Measurements from ENCODE around the gene NOS3. TPM values are rescaled to one million over a fixed set of nuclear protein-coding genes. Genes with fewer than 3 reads are reported as not detected.

The NOS3 gene
- polyA plus RNA-seq, 1 donor from 2014 or later = not detected

DNA sequence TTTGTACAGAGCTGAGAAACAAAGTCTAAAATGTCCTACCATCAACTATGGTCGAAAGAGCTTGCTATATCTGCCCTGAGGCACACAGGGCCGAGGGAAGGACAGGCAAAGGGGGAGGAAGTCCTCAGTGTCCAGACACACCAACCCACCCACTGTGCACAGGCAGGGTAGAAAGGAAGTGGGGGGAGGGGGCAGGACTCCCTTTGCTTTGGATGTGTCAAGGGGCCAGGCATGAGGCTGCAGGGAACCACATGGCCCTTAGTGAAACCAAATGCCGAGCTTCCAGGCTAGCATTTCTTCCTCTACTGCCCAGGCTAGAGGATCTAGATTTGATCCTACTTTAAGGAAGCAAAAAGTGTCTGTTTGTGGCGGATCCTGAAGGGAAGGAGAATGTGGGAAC, 41.3 kb upstream of the NOS3 start:
- TF ChIP-seq TAF1 (IDR thresholded peaks at IDR 0.05; ENCODE audit: low read depth) (no peak), MXI1 (conservative IDR thresholded peaks at IDR 0.05; ENCODE audit: poor library complexity, severe bottlenecking) (no peak), SMC3 (conservative IDR thresholded peaks at IDR 0.05; ENCODE audit: poor library complexity) (no peak), REST (IDR thresholded peaks at IDR 0.05; ENCODE audit: borderline replicate concordance) (no peak), EP300 (conservative IDR thresholded peaks at IDR 0.05; ENCODE audit: poor library complexity, severe bottlenecking) (no peak), POLR2AphosphoS5 (IDR thresholded peaks at IDR 0.05) (no peak), CTCF (IDR thresholded peaks at IDR 0.05; ENCODE audit: poor library complexity, severe bottlenecking) (no peak), RAD21 (conservative IDR thresholded peaks at IDR 0.05) (no peak), EZH2 (IDR thresholded peaks at IDR 0.05; ENCODE audit: borderline replicate concordance, insufficient read depth, low read length, poor library complexity, severe bottlenecking) (no peak)
- peaks cover 8% of the 10 kb centered on the region for H3K36me3 ChIP-seq (ENCODE audit: insufficient read depth, low read length)
- H3K27me3 ChIP-seq (ENCODE audit: insufficient read depth, low read depth, low read length) = no peaks in the 10 kb centered on the region
- no peaks in the 10 kb centered on the region for H3F3A ChIP-seq (ENCODE audit: insufficient read depth, low read length, poor library complexity, severe bottlenecking)
- H3K79me2 ChIP-seq (replicated peaks; ENCODE audit: insufficient read depth, low read length) = no peaks in the 10 kb centered on the region
- H4K20me1 ChIP-seq (ENCODE audit: insufficient read depth) = no peaks in the 10 kb centered on the region
- no peak overlapping the region for H3K4me3 ChIP-seq (ENCODE audit: low read length)
- H2AFZ ChIP-seq (ENCODE audit: low read depth, low read length) = no peak overlapping the region
- H3K27ac ChIP-seq (ENCODE audit: low read length) = no peak overlapping the region
- no peaks in the 10 kb centered on the region for H3K9me3 ChIP-seq (ENCODE audit: low read length)
- no peak overlapping the region for H3K4me2 ChIP-seq (ENCODE audit: low read length)
- H3K9me2 ChIP-seq (ENCODE audit: insufficient read depth, low read length) = no peaks in the 10 kb centered on the region
- no peak overlapping the region for H3K9ac ChIP-seq (ENCODE audit: low read length)

DNA sequence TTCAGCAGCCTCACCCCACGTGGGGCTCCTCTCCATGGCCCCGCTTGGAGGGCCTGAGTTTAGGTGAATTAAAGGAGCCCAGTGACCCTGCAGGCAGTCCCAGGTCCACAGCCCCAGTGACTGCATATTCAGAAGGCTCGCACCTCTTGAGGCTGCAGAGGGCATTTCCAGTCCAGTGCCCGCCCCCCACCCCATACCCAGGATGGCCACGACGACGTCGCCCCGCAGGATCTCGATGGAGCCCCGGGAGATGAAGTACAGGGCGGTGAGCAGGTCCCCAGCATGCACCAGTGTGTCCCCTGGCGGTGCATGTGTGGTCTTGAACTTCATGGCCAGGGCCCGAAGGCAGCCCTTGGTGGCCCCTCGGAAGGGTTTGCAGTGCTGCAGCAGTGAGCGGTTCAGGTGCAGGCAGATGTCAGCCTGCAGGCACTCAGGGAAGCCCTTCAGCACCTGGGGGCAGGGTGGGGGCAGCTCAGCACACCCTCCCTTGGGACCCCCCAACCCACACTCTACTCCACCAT, 40.8 kb upstream of the NOS3 start:
- no peak overlapping the region for H2AFZ ChIP-seq (ENCODE audit: low read depth, low read length)
- TF ChIP-seq MXI1 (conservative IDR thresholded peaks at IDR 0.05; ENCODE audit: poor library complexity, severe bottlenecking) = no peak
- no peak for TF ChIP-seq POLR2AphosphoS5 (IDR thresholded peaks at IDR 0.05)
- no peak for TF ChIP-seq SMC3 (conservative IDR thresholded peaks at IDR 0.05; ENCODE audit: poor library complexity)
- no peak for TF ChIP-seq RAD21 (conservative IDR thresholded peaks at IDR 0.05)
- no peak for TF ChIP-seq CTCF (IDR thresholded peaks at IDR 0.05; ENCODE audit: poor library complexity, severe bottlenecking)
- TF ChIP-seq EP300 (conservative IDR thresholded peaks at IDR 0.05; ENCODE audit: poor library complexity, severe bottlenecking) = no peak
- no peak for TF ChIP-seq EZH2 (IDR thresholded peaks at IDR 0.05; ENCODE audit: borderline replicate concordance, insufficient read depth, low read length, poor library complexity, severe bottlenecking)
- no peak for TF ChIP-seq REST (IDR thresholded peaks at IDR 0.05; ENCODE audit: borderline replicate concordance)
- TF ChIP-seq TAF1 (IDR thresholded peaks at IDR 0.05; ENCODE audit: low read depth) = no peak
- no peak overlapping the region for H3K9ac ChIP-seq (ENCODE audit: low read length)
- no peaks in the 10 kb centered on the region for H3K9me3 ChIP-seq (ENCODE audit: low read length)
- H3K79me2 ChIP-seq (replicated peaks; ENCODE audit: insufficient read depth, low read length) = no peaks in the 10 kb centered on the region
- no peaks in the 10 kb centered on the region for H4K20me1 ChIP-seq (ENCODE audit: insufficient read depth)
- H3K4me3 ChIP-seq (ENCODE audit: low read length) = no peak overlapping the region
- no peak overlapping the region for H3K27ac ChIP-seq (ENCODE audit: low read length)
- H3K4me2 ChIP-seq (ENCODE audit: low read length) = no peak overlapping the region
- peaks cover 8% of the 10 kb centered on the region for H3K36me3 ChIP-seq (ENCODE audit: insufficient read depth, low read length)
- no peaks in the 10 kb centered on the region for H3K9me2 ChIP-seq (ENCODE audit: insufficient read depth, low read length)
- no peaks in the 10 kb centered on the region for H3K27me3 ChIP-seq (ENCODE audit: insufficient read depth, low read depth, low read length)
- H3F3A ChIP-seq (ENCODE audit: insufficient read depth, low read length, poor library complexity, severe bottlenecking) = no peaks in the 10 kb centered on the region
